ENCODE measurements around the gene PIM3.

Gene PIM3

GRCh38 chr22:49928555-49929210, 31.9 kb upstream of the PIM3 start:
- DNase-seq, result no peak

- DNase-seq, result no peak
These were observed 31.2 kb upstream of the PIM3 start for GRCh38 chr22:49929211-49929979.

GRCh38 chr22:49929994-49930575, 30.5 kb upstream of the PIM3 start:
- no peak for DNase-seq

DNA sequence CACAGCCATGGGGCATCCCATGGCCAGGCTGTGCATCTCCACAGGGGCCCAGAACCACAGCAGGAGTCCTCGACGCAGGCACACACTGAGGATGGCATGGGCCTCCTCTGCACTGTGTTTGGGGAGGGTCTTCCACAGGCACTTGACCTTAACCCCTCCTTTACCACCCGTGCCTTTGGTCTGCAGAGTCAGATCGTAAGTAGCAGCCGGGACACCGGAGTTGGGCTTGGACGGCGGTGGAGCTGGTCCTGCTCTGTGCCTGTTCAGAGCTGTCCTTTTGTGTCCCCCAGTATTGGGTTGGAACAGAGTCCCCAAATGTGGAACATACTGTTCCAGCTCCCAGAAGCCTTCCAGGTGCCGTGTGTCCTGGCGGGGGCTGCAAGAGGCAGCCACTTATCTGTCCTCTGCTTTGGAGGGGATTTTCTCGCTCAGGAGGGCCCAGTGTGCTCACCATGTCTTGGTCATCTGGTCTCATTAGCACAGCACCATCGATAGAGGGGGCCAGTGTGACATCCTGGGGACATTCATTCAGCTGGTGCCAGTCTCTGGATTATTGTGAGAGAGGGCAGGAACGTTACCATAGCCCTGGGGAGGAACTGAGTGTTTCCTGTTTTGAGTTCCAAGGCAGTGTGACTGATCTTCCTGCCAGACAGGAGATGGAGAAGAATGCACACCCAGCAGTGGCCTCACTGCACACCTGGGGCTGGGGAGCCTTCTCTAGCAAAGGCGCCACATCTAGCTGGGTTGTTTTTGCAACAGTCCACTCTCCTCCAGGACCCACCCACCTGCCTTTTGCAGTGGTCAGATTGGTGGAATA, 29.8 kb upstream of the PIM3 start:
- peak; percentile 70 for DNase-seq

DNA sequence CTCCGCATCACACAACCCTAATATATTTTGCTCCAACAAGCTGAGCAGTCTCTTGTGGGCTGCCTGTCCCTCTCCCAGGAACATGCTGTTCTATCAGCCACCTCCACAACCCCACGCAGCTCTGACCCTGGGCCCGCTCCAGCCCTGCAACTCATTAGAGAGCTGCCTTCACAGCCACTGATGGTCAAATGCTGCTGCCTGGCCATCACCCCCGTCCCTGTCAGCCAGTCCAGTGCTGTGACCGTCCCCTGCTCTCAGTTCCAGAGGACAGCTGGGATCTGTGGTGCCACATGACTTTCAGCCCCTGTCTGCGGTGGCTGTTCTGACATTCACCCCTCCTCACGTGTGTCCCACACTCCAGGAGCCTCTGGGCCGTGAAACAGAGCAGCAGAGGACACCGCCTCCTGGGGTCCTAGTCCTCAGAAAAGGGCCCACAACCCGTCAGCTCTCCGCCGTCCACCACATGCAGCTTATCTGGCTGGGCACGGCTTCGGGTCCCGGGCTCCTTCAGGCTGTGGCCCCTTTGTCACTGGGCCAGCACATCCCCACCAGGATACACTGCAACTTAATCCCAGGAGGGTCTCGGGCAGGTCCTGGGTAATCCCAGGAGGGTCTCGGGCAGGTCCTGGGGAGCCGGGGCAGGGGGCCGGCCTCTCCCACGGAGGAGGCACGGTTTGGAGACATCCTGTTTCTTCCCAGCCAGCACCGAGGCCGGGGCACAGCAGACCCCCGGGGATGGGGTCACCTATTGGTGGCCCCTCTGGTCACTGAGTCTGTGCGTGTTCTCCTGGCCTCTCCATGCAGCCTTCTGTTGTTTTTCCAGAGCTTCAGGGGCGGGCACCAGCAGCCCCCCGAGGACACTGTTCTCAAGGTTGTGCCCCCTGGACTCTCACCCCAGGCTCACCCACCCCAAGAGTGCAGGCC, 27.1 kb upstream of the PIM3 start:
- DNase-seq, result no peak

DNA sequence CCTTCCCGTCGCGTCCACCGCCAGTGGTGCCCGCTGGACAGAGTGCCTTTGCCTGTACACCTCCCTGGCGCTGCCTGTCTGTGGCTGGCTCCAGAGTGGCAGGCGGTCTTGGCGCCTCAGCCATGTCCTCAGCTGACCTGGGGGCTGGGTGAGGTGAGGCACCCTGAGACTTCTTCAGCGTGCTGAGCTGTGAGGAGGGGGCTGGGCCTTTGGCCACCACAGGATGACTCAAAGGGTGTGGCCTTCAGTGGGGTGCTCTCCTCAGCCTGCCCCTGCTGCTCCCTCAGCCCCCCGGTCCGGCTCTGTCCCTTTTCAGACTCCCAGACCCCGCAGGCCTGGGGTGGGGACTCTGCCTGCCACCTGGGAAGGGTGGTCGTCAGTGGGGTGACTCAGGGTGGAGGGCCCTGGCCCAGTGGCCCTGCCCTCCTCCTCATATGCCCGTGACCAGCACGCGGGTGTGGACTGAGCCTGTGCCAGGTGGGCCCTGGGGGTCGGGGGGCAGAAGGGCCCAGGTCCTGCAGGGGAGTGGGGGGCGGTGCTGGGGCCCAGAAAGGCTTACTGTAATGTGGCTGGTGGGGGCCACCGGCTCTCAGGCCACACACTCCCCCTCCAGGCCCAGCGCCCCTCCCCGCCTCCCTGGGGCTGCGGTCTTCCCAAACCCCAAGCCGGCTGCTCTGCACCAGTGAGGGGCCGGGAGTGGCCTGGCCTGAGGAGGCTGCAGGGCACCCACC, 26.2 kb upstream of the PIM3 start:
- no peak for DNase-seq

- no peak for DNase-seq
These were observed 25.5 kb upstream of the PIM3 start for GRCh38 chr22:49934891-49935557.

- no peak for DNase-seq
These were observed 25.0 kb upstream of the PIM3 start for GRCh38 chr22:49935561-49935960.

DNA sequence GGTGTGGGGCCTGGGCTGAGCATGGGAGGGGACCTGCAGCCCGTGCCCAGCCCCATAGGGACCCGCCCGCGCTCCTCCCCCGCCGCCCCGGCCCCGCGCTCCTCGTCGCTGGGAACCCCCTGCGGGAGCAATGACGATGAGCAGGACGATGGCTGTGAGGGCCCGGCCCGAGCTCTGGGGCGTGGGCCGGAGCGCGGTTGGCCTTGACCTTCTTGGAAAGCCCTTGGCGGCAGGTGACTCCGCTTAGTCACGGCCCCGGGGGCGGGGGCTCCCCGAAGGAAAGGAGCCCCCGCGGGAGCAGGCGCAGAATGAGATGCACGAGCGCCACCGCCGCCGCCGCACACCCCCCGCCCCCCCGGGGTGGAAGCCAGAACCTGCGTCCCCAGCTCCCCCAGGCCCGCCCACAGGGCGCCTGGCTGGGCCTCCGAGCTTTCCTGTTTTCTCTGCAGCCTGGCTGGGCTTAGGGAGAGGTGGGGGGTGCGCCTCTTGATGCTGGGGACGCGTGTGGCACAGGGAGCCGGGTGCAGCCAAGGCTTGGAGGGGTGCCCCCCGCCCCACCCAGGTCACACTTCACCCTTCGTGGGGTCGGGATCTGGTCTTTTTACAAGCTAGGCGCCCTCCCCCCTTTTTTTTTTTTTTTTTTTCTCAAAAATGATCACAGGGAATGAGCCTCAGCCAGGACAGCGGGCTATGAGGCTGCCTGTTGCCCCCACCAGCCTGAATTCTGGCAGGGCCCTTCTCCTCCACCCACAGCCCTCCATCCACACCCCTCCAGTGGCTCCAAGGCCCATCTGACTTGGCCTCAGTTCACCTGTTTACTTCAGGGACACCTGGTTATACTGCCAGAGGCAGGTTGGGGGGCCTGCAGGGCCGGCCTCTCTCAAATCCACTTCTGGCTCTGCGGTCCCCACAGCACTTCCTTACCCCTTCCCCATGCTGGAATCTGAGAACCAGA, 24.3 kb upstream of the PIM3 start:
- DNase-seq, result peak; percentile 10

- no peak for DNase-seq
These were observed 23.4 kb upstream of the PIM3 start for GRCh38 chr22:49936973-49937757.

DNA sequence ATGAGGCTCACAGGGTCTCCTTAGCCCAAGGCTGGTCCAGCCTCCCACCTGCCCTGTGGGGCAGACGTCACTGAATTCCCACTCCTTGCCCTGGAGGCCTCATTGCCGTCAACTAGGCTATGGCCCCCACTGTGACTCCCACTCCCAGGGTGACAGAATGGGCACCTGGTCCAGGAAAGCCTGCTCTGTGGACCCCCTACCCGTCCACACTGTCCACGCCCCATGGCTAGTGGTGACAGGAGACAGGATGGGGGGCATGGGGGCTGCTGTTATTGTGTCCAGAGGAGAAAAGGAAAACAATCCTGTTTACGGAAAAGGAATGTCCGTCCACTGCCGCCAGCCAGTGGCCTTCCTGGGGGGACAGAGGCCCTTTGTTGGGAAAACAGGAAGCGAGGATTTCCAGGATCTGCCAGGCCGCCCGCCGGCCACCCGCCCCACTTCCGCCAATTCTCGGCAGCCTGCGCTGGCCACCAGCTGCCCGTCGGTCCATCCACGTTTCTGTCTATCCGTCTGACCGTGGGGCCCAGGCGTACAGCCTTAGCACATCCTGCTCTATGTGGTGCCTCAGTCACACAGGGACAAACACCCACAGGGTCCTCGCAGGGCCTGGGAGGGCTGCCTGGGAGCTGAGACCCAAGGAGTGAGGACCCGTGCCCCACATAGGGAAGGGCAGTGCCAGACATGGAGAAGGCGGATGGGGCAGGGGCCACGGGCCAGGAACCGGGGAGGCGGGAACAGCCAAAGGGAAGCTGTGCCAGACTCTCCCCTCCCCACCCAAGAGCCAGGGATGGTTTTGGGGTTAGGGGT, 22.6 kb upstream of the PIM3 start:
- DNase-seq, result no peak

DNA sequence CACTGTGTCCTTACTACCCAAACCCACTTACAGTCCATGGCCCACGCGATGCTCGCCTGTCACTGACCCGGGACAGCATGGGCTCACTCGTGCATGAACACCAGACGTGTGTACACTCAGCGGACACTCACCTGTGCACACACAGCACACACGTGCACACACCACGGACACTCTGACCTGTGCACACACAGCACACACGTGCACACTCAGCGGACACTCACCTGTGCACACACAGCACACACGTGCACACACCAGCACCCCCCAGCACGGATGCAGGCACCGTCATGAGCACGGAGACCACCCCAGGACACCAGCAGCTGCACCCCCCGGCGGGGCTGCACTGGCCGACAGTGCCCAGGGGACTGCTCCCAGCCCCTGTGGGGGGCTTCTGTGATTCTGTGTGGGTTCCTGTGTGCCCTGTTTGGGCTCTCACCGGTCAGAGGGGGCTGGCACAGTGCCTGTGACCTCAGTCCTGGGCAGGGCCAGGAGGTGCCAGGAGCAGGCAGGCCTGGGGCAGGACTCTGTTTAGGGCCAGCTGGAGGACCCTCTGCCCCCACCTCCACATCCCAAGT, 21.9 kb upstream of the PIM3 start:
- no peak for DNase-seq

GRCh38 chr22:49941507-49942316, 18.9 kb upstream of the PIM3 start:
- no peak for DNase-seq

- no peak for DNase-seq
These were observed 17.8 kb upstream of the PIM3 start for GRCh38 chr22:49942565-49943404.

- DNase-seq, result no peak
These were observed 17.2 kb upstream of the PIM3 start for GRCh38 chr22:49943405-49943765.

Measured in SHP77 treated with DMSO at 0.1 percent for 48 hours (cell line).